Stomach smooth muscle (tissue), 2 donors: Measurements from ENCODE around the gene ARCN1.
A peak's percentile ranks its signal among the peaks of the same experiment; 100 is the strongest.

ENCODE experiments used
- H3K27ac ChIP-seq: one replicate; pipeline ENCODE4 v1.7.0; 2013; ENCODE audit warnings: mild to moderate bottlenecking, low read length, inconsistent platforms
- H3K27me3 ChIP-seq, 2 donors: one replicate each; pipeline ENCODE4 v1.7.0; 2013; ENCODE audit warnings: low read length in 2 of 2; ENCODE audit not compliant: insufficient read depth in 2 of 2, control insufficient read depth in 1 of 2
- H3K36me3 ChIP-seq, 2 donors: one replicate each; pipeline ENCODE4 v1.7.0; 2013; ENCODE audit warnings: low read length in 2 of 2; ENCODE audit not compliant: control insufficient read depth in 2 of 2, insufficient read depth in 2 of 2
- H3K4me1 ChIP-seq: one replicate; pipeline ENCODE4 v1.7.0; 2013; ENCODE audit warnings: low read length; ENCODE audit not compliant: control insufficient read depth, insufficient read depth
- H3K4me3 ChIP-seq, 2 donors: one replicate each; pipeline ENCODE4 v1.7.0; 2013; ENCODE audit warnings: low read length in 2 of 2
- H3K9ac ChIP-seq, 2 donors: one replicate each; pipeline ENCODE4 v1.7.0; 2013; ENCODE audit warnings: low read length in 2 of 2, mild to moderate bottlenecking in 1 of 2
- H3K9me3 ChIP-seq, 2 donors: one replicate each; pipeline ENCODE4 v1.7.0; 2013; ENCODE audit warnings: low read length in 2 of 2; ENCODE audit not compliant: control insufficient read depth in 2 of 2
- donor health status: healthy.
- donor health status: Pancreatic carcinoma.

Gene ARCN1

DNA sequence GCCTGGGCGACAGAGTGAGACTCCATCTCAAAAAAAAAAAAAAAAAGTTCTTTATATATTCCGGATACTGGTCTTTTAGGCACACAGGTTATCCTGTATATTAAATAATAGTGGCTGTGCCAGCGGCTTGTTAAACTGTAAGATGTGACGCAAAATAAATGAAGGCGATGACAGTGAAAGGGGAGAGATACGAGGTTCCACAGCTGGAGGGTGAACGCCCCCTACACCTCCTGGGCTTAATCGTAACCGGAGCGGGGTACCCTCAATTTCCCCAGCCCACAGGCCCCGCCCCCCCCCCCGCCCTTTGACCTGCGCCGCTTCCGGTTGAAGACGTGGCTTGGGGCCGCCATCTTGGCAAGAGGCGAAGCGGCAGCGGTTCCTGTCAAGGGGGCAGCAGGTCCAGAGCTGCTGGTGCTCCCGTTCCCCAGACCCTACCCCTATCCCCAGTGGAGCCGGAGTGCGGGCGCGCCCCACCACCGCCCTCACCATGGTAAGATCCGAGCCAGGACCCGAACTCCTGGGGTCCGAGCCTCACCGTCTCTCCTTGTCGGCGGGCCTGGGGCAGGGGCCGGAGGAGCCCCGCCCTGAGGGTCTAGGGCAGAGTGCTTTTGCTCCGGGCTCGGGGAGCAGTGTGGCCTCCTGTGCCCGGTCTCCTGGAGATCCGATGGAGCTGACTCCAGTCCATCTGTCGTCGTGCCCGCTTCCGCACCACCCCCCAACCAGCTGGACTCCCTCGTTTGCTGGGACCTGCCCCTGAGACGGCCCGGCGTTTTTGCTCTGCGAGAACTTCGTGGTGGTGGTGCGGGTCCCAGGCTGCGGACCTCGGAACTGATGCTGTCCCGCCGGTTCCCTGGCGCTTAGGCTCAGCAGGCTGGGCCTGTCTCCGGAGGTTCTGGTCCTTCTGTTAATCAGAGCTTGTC is at the start of gene ARCN1:
TSS of gene ARCN1 (plus strand) at position 349 of the 920 bp plus-strand sequence. CDS start at position 488, 139 bp downstream.
- H3K27me3 ChIP-seq, result no peaks in the 10 kb centered on the region
- peak within 1 kb of the TSS; percentile 94 for H3K27ac ChIP-seq
- peak within 1 kb of the TSS; percentile 98 for H3K9ac ChIP-seq
- peak within 1 kb of the TSS; percentile 87 to 93 for H3K4me3 ChIP-seq
- no peaks in the 10 kb centered on the region for H3K9me3 ChIP-seq
- no peaks in the 10 kb centered on the region for H3K36me3 ChIP-seq
- H3K4me1 ChIP-seq, result peaks cover 6% of the 10 kb centered on the region

DNA sequence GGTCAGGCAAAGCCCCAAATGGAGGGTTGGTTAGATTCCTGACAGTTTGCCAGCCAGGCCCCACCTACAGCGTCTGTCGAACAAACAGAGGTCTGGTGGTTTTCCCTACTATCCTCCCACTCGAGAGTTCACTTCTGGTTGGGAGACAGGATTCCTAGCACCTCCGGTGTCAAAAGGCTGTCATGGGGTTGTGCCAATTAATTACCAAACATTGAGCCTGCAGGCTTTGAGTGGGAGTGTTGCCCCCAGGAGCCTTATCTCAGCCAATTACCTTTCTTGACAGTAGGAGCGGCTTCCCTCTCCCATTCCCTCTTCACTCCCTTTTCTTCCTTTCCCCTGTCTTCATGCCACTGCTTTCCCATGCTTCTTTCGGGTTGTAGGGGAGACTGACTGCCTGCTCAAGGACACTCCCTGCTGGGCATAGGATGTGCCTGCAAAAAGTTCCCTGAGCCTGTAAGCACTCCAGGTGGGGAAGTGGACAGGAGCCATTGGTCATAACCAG is 49.6 kb upstream of the ARCN1 start:
- peaks cover 40 to 53% of the 10 kb centered on the region in 2 donors for H3K36me3 ChIP-seq
- no peaks in the 10 kb centered on the region for H3K9me3 ChIP-seq
- no peaks in the 10 kb centered on the region for H3K27me3 ChIP-seq
- no peak overlapping the region for H3K27ac ChIP-seq
- no peak overlapping the region for H3K4me3 ChIP-seq
- no peak overlapping the region for H3K9ac ChIP-seq
- H3K4me1 ChIP-seq, result peaks cover 7% of the 10 kb centered on the region

DNA sequence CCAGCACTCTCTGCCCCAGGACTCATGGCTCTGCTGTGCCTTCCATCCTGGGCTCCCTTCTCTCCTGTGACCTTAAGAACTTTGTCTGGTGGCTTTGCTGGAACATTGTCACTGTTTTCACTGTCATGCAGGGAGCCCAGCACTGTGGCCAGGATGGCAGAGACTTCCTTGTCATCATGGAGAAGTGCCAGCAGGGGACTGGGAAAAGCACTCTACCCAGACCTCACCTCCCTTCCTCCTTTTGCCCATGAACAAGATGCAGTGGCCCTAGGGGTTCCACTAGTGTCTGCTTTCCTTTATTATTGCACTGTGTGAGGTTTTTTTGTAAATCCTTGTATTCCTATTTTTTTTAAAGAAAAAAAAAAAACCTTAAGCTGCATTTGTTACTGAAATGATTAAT is 47.9 kb upstream of the ARCN1 start:
- no peaks in the 10 kb centered on the region for H3K27me3 ChIP-seq
- H3K4me1 ChIP-seq, result peaks cover 14% of the 10 kb centered on the region
- H3K27ac ChIP-seq, result no peak overlapping the region
- H3K9me3 ChIP-seq, result no peaks in the 10 kb centered on the region
- H3K4me3 ChIP-seq, result no peak overlapping the region
- peaks cover 35 to 49% of the 10 kb centered on the region in 2 donors for H3K36me3 ChIP-seq
- H3K9ac ChIP-seq, result no peak overlapping the region

DNA sequence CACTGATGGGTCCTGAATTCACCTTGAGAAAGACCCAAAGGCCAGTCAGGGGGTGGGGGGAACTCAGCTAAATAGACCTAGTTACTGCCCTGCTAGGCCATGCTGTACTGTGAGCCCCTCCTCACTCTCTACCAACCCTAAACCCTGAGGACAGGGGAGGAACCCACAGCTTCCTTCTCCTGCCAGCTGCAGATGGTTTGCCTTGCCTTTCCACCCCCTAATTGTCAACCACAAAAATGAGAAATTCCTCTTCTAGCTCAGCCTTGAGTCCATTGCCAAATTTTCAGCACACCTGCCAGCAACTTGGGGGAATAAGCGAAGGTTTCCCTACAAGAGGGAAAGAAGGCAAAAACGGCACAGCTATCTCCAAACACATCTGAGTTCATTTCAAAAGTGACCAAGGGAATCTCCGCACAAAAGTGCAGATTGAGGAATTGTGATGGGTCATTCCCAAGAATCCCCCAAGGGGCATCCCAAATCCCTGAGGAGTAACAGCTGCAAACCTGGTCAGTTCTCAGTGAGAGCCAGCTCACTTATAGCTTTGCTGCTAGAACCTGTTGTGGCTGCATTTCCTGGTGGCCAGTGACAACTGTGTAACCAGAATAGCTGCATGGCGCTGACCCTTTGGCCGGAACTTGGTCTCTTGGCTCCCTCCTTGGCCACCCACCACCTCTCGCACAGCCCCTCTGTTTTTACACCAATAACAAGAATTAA is 47.3 kb upstream of the ARCN1 start:
- Histone ChIP-seq H3K9ac (no peak overlapping the region), H3K27me3 (no peaks in the 10 kb centered on the region), H3K27ac (no peak overlapping the region), H3K4me3 (no peak overlapping the region), H3K36me3 (peaks cover 29 to 44% of the 10 kb centered on the region in 2 donors), H3K9me3 (no peaks in the 10 kb centered on the region), H3K4me1 (peaks cover 20% of the 10 kb centered on the region)

DNA sequence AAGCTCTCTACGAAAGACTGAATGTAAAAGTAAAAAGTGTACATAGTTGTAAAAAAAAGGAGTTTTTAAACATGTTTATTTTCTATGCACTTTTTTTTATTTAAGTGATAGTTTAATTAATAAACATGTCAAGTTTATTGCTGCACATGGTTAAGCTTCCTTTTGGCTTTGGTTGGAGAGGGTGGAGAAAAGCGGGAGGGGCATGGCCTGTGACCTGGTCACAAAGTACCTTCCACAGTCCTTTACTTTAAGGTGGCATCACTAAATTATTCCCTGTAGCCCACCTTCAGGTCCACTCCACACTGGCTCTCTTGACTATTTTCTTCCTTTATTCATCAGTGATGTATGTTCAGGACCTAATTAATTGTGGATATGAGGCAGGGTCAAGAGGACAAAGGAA is 45.5 kb upstream of the ARCN1 start:
- H3K4me1 ChIP-seq, result peaks cover 36% of the 10 kb centered on the region
- peaks cover 16 to 30% of the 10 kb centered on the region in 2 donors for H3K36me3 ChIP-seq
- no peak overlapping the region for H3K4me3 ChIP-seq
- H3K27ac ChIP-seq, result no peak overlapping the region
- H3K27me3 ChIP-seq, result no peaks in the 10 kb centered on the region
- no peaks in the 10 kb centered on the region for H3K9me3 ChIP-seq
- no peak overlapping the region for H3K9ac ChIP-seq

DNA sequence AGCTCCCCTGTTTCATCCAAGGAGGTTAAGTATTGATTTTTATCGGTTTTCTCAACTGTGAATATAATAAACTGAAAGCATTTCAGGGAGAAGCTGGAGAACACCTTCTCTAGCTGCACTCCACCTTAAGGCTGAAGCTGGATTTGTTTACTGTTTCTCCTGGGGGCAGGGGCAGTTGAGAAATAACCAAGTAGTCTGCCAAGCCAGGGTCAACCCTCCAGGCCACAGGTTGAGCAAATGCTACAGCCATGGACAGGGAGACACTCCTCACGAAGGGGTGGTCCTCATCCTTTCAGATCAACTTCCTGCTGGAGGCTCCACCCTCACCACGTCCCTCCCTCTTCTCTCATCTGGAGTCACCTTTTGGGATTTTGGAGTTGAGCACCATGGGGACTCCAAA is 45.1 kb upstream of the ARCN1 start, which contains the start of gene TTC36:
TSS of gene TTC36 (plus strand) at position 366 of the 400 bp plus-strand sequence. CDS start at position 387, 21 bp downstream.
- no peak within 1 kb of the TSS for H3K27ac ChIP-seq
- H3K4me1 ChIP-seq, result peaks cover 40% of the 10 kb centered on the region
- no peak within 1 kb of the TSS for H3K9ac ChIP-seq
- H3K9me3 ChIP-seq, result no peaks in the 10 kb centered on the region
- peaks cover 11 to 26% of the 10 kb centered on the region in 2 donors for H3K36me3 ChIP-seq
- H3K4me3 ChIP-seq, result no peak within 1 kb of the TSS
- no peaks in the 10 kb centered on the region for H3K27me3 ChIP-seq

DNA sequence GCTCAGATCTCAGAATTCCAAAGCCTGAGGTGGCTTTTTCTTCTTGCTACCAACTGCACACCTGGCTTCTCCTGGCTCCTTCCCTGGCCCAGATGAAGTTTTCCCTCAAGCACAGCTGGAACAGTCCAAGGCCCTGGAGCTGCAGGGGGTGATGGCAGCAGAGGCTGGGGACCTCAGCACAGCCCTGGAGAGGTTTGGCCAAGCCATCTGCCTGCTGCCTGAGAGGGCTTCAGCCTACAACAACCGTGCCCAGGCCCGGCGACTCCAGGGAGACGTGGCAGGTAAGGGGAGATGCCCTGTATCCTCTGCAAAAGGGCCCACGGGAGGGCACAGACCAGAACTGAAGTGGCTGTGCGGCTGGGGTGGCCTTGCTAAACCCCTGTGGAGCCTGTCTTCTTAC is 43.7 kb upstream of the ARCN1 start:
- Histone ChIP-seq H3K4me3 (no peak overlapping the region), H3K9me3 (no peaks in the 10 kb centered on the region), H3K36me3 (peaks cover 0 to 16% of the 10 kb centered on the region in 2 donors), H3K27ac (no peak overlapping the region), H3K4me1 (peaks cover 35% of the 10 kb centered on the region), H3K27me3 (no peaks in the 10 kb centered on the region), H3K9ac (no peak overlapping the region)

DNA sequence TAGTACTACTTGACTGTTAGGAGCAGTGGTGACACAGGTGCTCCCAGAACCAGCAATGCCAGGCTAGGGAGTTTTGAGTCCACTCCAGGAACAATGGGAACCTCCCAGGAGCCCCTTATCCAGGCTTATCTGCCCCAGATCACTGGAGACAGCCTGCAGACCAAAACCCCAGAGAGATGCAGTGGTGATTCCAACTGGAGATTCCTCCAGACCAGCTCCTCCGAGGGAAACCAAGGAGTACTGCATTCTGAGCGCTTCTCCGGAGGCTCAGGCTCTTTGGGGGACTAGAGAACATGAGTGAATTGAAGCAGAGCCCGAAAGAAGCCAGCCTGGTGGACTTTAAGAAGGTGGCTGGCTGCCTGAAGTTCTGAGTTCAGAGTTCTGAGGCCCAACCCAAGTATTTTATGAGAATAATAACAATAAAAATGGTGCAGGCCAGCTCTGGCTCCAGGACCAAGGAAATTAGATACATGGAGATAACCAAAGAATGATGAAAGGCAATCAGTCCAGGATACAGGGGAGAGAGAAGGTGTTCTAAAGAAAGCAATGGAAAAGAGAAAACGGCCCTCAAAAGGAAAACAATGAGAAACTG is 42.5 kb upstream of the ARCN1 start:
- Histone ChIP-seq H3K27ac (no peak overlapping the region), H3K4me3 (peak overlapping the region; percentile 75 to 81), H3K36me3 (peaks cover 0 to 11% of the 10 kb centered on the region in 2 donors), H3K9ac (peak overlapping the region; percentile 52 to 71), H3K9me3 (no peaks in the 10 kb centered on the region), H3K27me3 (no peaks in the 10 kb centered on the region), H3K4me1 (peaks cover 35% of the 10 kb centered on the region)

DNA sequence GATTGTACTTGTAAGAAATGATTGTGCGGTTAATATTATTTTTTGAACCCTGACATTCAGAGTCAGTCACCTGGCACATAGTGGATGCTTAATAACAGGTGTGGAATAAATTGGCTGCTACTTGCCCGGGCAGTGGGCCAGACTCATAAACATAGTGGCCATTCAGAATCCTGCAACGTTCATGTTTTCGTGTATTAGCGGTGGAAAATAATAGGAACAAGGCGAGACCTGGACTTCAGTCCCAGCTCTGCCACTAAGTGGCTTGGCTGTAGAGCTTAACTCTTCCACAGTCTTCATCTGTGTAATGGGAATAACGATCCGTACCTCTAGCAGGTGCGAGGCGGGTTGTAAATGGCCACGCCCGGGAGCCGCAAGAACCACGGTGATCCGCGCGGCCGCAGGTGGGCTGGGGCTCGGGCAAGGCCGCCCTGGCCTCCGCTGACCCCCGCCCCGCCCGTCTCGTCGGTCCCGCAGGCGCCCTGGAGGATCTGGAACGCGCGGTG is 42.0 kb upstream of the ARCN1 start:
- H3K27ac ChIP-seq, result peak overlapping the region; percentile 53
- no peaks in the 10 kb centered on the region for H3K9me3 ChIP-seq
- peak overlapping the region; percentile 52 to 71 for H3K9ac ChIP-seq
- H3K27me3 ChIP-seq, result no peaks in the 10 kb centered on the region
- H3K36me3 ChIP-seq, result peaks cover 0 to 11% of the 10 kb centered on the region in 2 donors
- H3K4me3 ChIP-seq, result peak overlapping the region; percentile 75 to 81
- peaks cover 35% of the 10 kb centered on the region for H3K4me1 ChIP-seq
